Activated CD8-positive, alpha-beta memory T cell treated with anti-CD3 and anti-CD28 coated beads, Interleukin-2, amount 10 ng/mL, durations not matched to agents 7 days and 5 days (primary cell): ENCODE results near the gene VTCN1. TPM values are rescaled to one million over a fixed set of nuclear protein-coding genes. Genes with fewer than 3 reads are reported as not detected.
"Not testable (repeated sequence)": the region's sequence is repeated elsewhere in the genome, so short reads cannot be mapped to it uniquely, and the experiment has no call there.

ENCODE experiments used
- ATAC-seq: fragments of 150-1000 bp; cut with Tn5 transposase; one replicate; pipeline ENCODE4 v1.10.0; 2021; ENCODE audit warnings: moderate library complexity
- CTCF ChIA-PET: fragments of 350-600 bp; sonication (Branson Sonifier 250); formaldehyde crosslinking; loops from one replicate; lab custom pipeline; 2021; ENCODE audit warnings: antibody characterized with exemption; lab: Charles Lee
- DNase-seq: peaks from one replicate; pipeline ENCODE4 v3.0.0-alpha.2; 2020
- H3K27ac Mint-ChIP-seq: one replicate; pipeline ENCODE4 v1.8.0; 2021; ENCODE audit warnings: mild to moderate bottlenecking, mixed read lengths
- H3K27me3 Mint-ChIP-seq: one replicate; pipeline ENCODE4 v1.8.0; 2021; ENCODE audit warnings: mixed read lengths
- H3K36me3 Mint-ChIP-seq: one replicate; pipeline ENCODE4 v1.8.0; 2021; ENCODE audit warnings: mild to moderate bottlenecking, mixed read lengths
- H3K4me1 Mint-ChIP-seq: one replicate; pipeline ENCODE4 v1.8.0; 2021; ENCODE audit warnings: mixed read lengths
- H3K4me3 Mint-ChIP-seq: one replicate; pipeline ENCODE4 v1.8.0; 2021; ENCODE audit warnings: mild to moderate bottlenecking, moderate library complexity, mixed read lengths
- H3K9me3 Mint-ChIP-seq: one replicate; pipeline ENCODE4 v1.8.0; 2022; ENCODE audit warnings: low read depth, mixed read lengths
- total RNA-seq, 2 experiments: library from RNA; stranded (reverse); gene quantifications; one replicate each; pipeline ENCODE4 v1.2.3, GENCODE V29; 2021

VTCN1 gene
- total RNA-seq, 2 experiments from 2014 or later, result not detected

DNA sequence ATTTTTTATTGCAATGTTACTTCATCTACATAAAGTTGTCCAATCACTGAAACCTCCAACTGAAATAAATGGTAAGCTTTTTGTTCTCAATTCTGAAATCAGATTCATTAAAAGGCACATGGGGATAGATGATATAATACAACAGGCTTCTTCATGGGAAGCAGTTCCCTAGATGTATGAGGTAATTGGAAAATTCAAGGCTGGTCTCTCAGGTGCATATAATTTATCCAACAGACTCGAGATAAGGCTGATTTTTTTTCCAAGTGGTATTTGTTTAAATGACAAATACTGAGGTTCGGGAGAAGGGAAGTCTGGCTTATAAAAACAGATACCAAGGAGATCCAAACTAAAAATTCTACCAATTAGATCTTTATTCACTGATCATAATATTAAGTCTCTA lies 103.4 kb downstream of the VTCN1 start:
- no peaks in the 10 kb centered on the region for H3K27me3 Mint-ChIP-seq
- no peak overlapping the region for H3K4me3 Mint-ChIP-seq
- H3K27ac Mint-ChIP-seq, result no peak overlapping the region
- no peak for ATAC-seq
- peaks cover 6% of the 10 kb centered on the region for H3K4me1 Mint-ChIP-seq
- H3K9me3 Mint-ChIP-seq, result no peaks in the 10 kb centered on the region
- peaks cover 42% of the 10 kb centered on the region for H3K36me3 Mint-ChIP-seq
- CTCF ChIA-PET, result interaction anchor here (1.3 kb wide), 1 partner anchor 45 kb away, joined by 3 read pairs; no protein-coding TSS in a partner anchor
- DNase-seq, result no peak

DNA sequence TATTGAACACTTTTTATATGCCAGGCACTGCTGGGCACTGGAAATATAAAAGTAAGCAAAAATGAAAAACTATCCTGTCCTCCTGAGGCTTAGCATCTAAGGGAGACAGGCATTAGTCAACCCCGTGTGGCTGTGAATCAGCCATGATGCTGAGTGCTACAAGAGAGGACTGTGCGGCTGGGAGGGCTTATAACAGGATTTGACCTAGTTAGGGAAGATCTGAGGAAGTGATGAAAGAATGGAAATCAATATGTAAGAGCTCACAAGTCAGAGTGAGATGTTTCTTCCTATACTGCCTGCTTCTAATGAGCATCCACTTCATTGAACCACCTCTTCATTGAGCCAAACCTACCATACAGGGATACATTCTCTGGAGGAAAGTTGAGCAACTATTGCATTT lies 104.2 kb downstream of the VTCN1 start:
- Mint-ChIP-seq H3K27me3 (no peaks in the 10 kb centered on the region), H3K4me1 (peaks cover 6% of the 10 kb centered on the region), H3K27ac (no peak overlapping the region), H3K4me3 (no peak overlapping the region), H3K9me3 (no peaks in the 10 kb centered on the region), H3K36me3 (peaks cover 46% of the 10 kb centered on the region)
- DNase-seq, result no peak
- CTCF ChIA-PET, result interaction anchor here (1.3 kb wide), 1 partner anchor 44 kb away, joined by 3 read pairs; no protein-coding TSS in a partner anchor
- ATAC-seq, result no peak

DNA sequence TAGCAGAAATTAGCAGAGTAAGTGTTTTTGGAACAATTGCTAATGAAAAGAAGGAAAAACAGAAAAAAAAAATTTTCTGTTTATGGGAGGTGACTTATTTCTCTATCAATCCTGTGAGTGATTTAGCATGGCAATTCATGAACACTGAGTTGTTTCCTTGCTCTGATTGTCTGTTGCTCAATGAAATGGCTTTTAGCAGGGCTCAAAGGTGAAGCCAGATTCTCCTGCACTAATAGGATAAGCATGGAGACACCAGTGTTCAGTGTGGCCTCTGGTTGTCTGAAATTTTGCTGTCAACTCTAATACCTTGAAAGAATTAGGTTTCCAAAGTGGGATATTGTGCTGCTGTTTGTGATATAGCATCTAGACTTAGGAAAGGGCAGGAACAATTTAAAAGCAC lies 105.0 kb downstream of the VTCN1 start:
- Mint-ChIP-seq H3K36me3 (peaks cover 51% of the 10 kb centered on the region), H3K4me3 (no peak overlapping the region), H3K9me3 (no peaks in the 10 kb centered on the region), H3K27me3 (no peaks in the 10 kb centered on the region), H3K27ac (no peak overlapping the region), H3K4me1 (peaks cover 6% of the 10 kb centered on the region)
- ATAC-seq, result no peak
- DNase-seq, result no peak
- CTCF ChIA-PET, result no interaction called here

DNA sequence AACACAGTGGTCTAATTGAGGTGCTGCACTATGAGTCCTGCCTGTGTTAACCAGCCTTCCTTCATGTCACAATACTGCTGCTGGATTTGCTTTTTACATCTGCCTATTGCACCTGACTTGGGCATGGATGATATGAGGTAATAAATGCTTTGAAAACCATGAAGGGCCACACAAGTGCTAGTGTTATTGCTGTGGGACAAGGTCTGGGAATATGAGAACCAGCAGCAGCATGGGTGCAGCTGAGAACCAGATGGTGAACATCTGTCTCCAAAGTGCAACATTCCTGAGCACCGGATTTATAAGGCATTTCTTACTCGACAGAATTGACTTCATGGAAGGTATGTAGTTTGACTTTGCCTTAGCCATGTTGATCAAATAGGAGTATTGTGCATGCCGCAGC lies 105.7 kb downstream of the VTCN1 start:
- H3K4me3 Mint-ChIP-seq, result no peak overlapping the region
- no peak overlapping the region for H3K27ac Mint-ChIP-seq
- H3K4me1 Mint-ChIP-seq, result peaks cover 4% of the 10 kb centered on the region
- H3K27me3 Mint-ChIP-seq, result no peaks in the 10 kb centered on the region
- peaks cover 58% of the 10 kb centered on the region for H3K36me3 Mint-ChIP-seq
- no peaks in the 10 kb centered on the region for H3K9me3 Mint-ChIP-seq
- CTCF ChIA-PET, result no interaction called here
- DNase-seq (no peak), ATAC-seq (no peak)

DNA sequence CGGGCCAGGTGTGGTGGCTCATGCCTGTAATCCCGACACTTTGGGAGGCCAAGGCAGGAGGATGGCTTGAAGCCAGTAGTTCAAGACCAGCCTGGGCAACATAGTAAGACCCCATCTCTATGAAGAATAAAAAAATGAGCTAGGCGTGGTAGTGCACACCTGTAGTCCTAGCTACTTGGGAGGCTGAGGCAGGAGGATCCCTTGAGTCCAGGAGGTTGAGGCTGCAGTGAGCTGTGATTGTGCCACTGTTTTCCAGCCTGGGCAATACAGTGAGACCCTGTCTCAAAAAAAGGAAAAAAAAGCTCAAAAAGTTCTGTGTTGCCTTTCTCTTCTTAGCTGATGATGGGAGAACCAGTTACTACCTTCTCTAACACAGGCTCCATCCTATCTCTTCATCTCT lies 108.9 kb downstream of the VTCN1 start:
- not testable (repeated sequence) for H3K4me3 Mint-ChIP-seq, H3K27me3 Mint-ChIP-seq, H3K4me1 Mint-ChIP-seq, ATAC-seq, H3K27ac Mint-ChIP-seq, H3K9me3 Mint-ChIP-seq, DNase-seq
- H3K36me3 Mint-ChIP-seq, result peaks cover 72% of the 10 kb centered on the region
- CTCF ChIA-PET, result interaction anchor here (0.9 to 1.2 kb wide), 2 partner anchors 11 to 429 kb away, joined by 3 to 4 read pairs; no protein-coding TSS in a partner anchor

DNA sequence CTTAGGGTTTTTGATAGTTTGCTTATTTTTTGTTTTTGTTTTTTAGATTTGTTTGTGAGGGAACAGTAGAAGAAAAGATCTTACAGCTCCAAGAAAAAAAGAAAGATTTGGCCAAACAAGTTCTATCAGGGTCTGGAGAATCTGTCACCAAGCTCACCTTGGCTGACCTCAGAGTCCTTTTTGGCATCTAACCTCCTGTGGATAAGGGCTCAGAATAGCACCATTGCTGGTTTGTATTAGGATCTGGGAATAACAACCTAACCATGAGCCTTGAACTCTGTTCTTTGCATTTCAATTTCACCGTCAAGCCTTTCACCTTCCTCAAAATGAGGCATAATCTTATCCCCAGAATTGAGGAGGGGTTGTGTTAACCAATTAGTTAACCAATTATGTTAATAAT lies 109.4 kb downstream of the VTCN1 start:
- no peaks in the 10 kb centered on the region for H3K9me3 Mint-ChIP-seq
- DNase-seq, result no peak
- no peaks in the 10 kb centered on the region for H3K4me1 Mint-ChIP-seq
- CTCF ChIA-PET, result interaction anchor here (1.2 kb wide), 1 partner anchor 10 kb away, joined by 3 read pairs; no protein-coding TSS in a partner anchor
- no peak overlapping the region for H3K4me3 Mint-ChIP-seq
- ATAC-seq, result no peak
- no peak overlapping the region for H3K27ac Mint-ChIP-seq
- H3K36me3 Mint-ChIP-seq, result peaks cover 69% of the 10 kb centered on the region
- H3K27me3 Mint-ChIP-seq, result no peaks in the 10 kb centered on the region

DNA sequence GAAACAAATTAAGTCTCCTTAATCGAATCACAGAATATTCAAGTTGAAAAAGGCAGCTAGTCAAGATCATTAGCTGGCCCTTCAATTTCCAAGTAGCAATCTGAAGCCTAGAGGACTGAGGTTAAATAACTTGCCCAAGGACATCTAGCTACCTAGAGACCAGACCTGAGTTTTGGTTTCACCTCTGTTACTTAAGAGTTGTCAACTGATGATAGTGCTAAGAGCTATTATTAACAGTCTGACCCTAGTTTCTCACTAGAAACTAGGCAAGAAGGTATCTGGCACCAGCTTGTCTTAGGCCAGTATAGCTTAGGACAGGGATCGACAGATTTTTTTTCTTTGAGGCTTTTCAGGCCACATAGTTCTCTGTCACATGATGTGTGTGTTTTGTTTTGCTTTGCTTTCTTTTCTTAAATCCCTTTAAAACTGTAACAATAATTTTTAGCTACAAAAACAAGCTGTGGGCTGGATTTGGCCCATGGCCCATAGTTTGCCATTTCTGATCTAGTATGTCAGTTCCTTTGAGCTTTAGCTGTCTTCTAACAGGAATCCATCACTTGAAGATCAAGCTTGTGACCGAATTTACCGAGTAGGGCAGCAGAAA lies 112.3 kb downstream of the VTCN1 start:
- H3K4me3 Mint-ChIP-seq, result no peak overlapping the region
- H3K27ac Mint-ChIP-seq, result no peak overlapping the region
- H3K4me1 Mint-ChIP-seq, result peaks cover 9% of the 10 kb centered on the region
- no peaks in the 10 kb centered on the region for H3K9me3 Mint-ChIP-seq
- H3K27me3 Mint-ChIP-seq, result no peaks in the 10 kb centered on the region
- DNase-seq (no peak), ATAC-seq (no peak)
- CTCF ChIA-PET, result interaction anchor here (0.8 to 2.3 kb wide), 3 partner anchors 18 to 31 kb away, joined by 3 to 8 read pairs (median 3); no protein-coding TSS in a partner anchor
- peaks cover 65% of the 10 kb centered on the region for H3K36me3 Mint-ChIP-seq

DNA sequence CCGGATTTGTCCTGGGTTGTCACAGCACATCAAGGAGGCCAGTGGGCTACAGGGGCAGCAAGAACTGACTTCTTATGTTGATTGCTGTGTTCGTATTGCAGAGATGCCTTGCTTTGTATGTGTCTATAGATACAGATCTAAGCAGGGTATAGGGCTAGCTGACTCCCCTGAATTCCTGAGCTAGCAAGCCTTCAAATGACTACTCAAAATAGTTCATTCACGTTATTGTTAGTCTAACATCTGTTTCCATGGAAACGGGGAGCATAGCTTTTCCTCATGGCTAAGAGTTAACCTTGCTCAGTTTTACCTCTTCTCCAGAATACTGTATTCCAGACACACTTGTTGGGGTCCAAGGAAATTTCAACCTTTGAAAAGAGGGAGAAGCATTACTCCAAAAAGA lies 113.3 kb downstream of the VTCN1 start:
- H3K9me3 Mint-ChIP-seq, result no peaks in the 10 kb centered on the region
- peaks cover 64% of the 10 kb centered on the region for H3K36me3 Mint-ChIP-seq
- H3K27ac Mint-ChIP-seq, result no peak overlapping the region
- ATAC-seq (no peak), DNase-seq (no peak)
- peaks cover 18% of the 10 kb centered on the region for H3K4me1 Mint-ChIP-seq
- CTCF ChIA-PET, result interaction anchor here (0.8 to 2.3 kb wide), 2 partner anchors 31 to 359 kb away, joined by 3 to 8 read pairs; no protein-coding TSS in a partner anchor
- H3K27me3 Mint-ChIP-seq, result no peaks in the 10 kb centered on the region
- no peak overlapping the region for H3K4me3 Mint-ChIP-seq

DNA sequence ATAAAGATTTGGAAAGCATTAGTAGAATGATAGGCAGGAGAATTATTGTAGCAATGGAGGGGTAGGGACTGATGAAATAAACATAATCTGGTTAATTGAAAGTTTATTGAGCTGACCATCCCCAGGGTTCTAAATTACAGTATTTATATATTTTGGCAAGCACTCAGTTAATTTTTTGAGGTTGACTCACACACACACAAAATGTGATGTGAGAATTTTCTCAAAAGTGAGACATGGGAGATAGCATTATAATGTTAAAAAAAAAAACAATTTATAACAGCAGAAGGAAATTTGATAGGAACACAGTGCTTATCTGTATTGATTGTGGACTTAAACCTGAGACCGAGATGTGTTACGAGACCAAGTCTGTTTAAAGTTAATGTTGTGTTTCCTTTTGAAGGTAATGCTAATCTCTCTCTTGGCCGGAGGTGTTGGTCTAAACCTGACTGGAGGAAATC lies 113.7 kb downstream of the VTCN1 start:
- H3K9me3 Mint-ChIP-seq, result no peaks in the 10 kb centered on the region
- CTCF ChIA-PET, result interaction anchor here (0.8 to 2.3 kb wide), 2 partner anchors 31 to 359 kb away, joined by 3 to 8 read pairs; no protein-coding TSS in a partner anchor
- peaks cover 65% of the 10 kb centered on the region for H3K36me3 Mint-ChIP-seq
- no peak for ATAC-seq
- no peak for DNase-seq
- H3K27ac Mint-ChIP-seq, result no peak overlapping the region
- no peaks in the 10 kb centered on the region for H3K27me3 Mint-ChIP-seq
- H3K4me3 Mint-ChIP-seq, result no peak overlapping the region
- H3K4me1 Mint-ChIP-seq, result peaks cover 19% of the 10 kb centered on the region

DNA sequence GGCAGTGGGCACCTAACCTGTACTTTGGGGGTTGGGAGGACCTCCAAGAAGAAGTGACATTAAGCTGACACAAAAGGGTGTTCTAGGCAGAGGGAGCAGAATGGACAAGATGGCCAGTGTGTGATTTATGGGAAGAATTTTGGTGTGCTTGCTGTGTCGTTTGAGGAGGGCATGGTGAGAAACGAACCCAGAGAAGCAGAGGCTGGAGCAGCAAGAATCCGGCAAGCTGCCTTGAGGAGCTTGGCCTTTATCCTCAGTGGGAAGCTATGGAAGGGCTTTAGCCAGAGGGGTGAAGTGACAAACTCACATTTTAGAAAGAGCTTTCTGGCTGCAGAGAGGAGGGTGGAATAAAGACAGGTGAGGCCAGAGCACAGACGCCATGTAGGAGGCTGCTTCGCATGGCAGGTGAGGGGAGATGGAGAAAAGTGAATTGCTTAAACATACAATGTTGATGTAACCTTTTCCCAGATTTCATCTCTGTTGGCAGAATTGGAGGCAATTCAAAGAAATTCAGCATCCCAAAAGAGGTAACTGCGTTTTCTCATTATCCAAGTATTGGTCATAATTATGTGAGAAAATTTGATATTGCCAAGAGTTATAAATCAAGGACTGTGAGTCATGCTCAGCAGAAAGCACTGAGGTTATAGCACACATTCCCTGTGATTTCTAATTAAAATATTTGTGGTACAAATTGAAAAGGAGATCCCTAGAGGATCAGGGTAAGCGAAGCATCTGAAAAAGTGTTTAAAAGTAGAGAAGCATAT lies 115.7 kb downstream of the VTCN1 start:
- peaks cover 71% of the 10 kb centered on the region for H3K36me3 Mint-ChIP-seq
- CTCF ChIA-PET, result interaction anchor here (0.9 to 3.3 kb wide), 4 partner anchors 9 to 27 kb away, joined by 3 to 14 read pairs (median 12); no protein-coding TSS in a partner anchor
- no peak overlapping the region for H3K4me3 Mint-ChIP-seq

DNA sequence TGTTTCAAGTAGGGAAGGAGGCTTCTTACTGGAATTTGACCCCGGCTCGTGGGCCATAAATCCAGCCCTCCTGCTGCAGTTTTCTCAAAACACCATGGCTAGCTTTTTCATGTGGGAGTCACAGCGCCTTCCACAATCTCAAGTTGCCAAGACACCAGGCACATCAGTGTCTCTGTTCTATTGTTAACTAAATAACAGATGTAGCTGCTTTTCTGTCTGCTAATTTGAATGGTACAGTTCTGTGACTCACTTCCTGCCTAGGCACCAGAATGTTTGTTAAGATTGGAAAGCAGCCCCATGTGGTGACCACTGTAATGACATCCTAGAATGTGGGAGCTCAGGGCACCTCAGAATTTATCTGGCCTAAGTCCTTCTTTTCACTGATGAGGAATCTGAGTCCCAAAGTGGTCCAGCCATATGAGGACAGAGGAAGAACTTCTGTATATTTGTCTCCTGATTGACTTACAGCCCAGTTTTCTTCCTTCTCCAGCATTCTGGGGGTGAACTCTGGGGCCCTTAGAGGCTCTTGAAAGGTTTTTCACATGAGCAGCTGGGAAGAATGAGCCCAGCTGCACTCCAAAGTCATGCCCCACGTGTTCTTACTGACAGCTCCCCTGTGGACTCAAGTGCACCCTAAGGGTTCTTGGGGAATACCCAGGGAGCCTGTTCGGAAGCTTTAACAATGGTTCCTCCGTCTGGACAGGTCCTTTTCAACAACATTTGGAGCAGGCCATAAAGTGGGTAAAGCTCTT lies 116.7 kb downstream of the VTCN1 start:
- no peak overlapping the region for H3K4me3 Mint-ChIP-seq
- H3K27me3 Mint-ChIP-seq, result no peaks in the 10 kb centered on the region
- H3K4me1 Mint-ChIP-seq, result peaks cover 20% of the 10 kb centered on the region
- peaks cover 68% of the 10 kb centered on the region for H3K36me3 Mint-ChIP-seq
- DNase-seq (peak; percentile 69), ATAC-seq (peak; percentile 98)
- CTCF ChIA-PET, result interaction anchor here (0.9 to 3.3 kb wide), 9 partner anchors 8 to 329 kb away, joined by 3 to 14 read pairs (median 4); no protein-coding TSS in a partner anchor
- H3K27ac Mint-ChIP-seq, result peak overlapping the region; percentile 20
- no peaks in the 10 kb centered on the region for H3K9me3 Mint-ChIP-seq

More for the DNA sequence above, 115.7 kb downstream of the VTCN1 start:
- ATAC-seq, result no peak
- H3K27ac Mint-ChIP-seq, result no peak overlapping the region
- no peaks in the 10 kb centered on the region for H3K9me3 Mint-ChIP-seq
- H3K27me3 Mint-ChIP-seq, result no peaks in the 10 kb centered on the region
- DNase-seq, result no peak
- H3K4me1 Mint-ChIP-seq, result peaks cover 20% of the 10 kb centered on the region
